Panc1 (cell line): Measurements from ENCODE around the gene CTBP1. TPM values are rescaled to one million over a fixed set of nuclear protein-coding genes. Genes with fewer than 3 reads are reported as not detected.

Source experiments
- ATAC-seq: fragments of 200-7000 bp; cut with Tn5 transposase; 2 replicates; pipeline ENCODE4 v1.9.1; 2020; ENCODE audit warnings: mild to moderate bottlenecking, moderate library complexity
- BruUV-seq: library from RNA; stranded (reverse); fragments of 400-500 nt; replicated peaks from 2 replicates; lab custom pipeline; 2021; lab: Mats Ljungman, UMichigan
- CTCF ChIA-PET: fragments of 300-600 bp; sonication (Branson Sonifier 250); formaldehyde crosslinking; loops from one replicate; lab custom pipeline; 2022; ENCODE audit warnings: antibody characterized with exemption; lab: Charles Lee
- POLR2A ChIA-PET: fragments of 300-600 bp; sonication (Branson Sonifier 250); formaldehyde crosslinking; loops from one replicate; lab custom pipeline; 2022; ENCODE audit warnings: antibody characterized with exemption; lab: Charles Lee
- DNase-seq: peaks from one replicate; pipeline ENCODE4 v3.0.0-alpha.2; 2010; ENCODE audit warnings: low read depth, low spot score
- H3K27ac ChIP-seq: 2 replicates; pipeline ENCODE4 v1.5.1; 2011; ENCODE audit warnings: mild to moderate bottlenecking, low read length, inconsistent platforms
- H3K27me3 ChIP-seq: fragments of 200-500 bp; sonication (Bioruptor generic); 2 replicates; pipeline ENCODE4 v1.6.0; 2014; ENCODE audit warnings: low read length, inconsistent platforms; ENCODE audit not compliant: control insufficient read depth, insufficient read depth
- H3K36me3 ChIP-seq: fragments of 200-500 bp; sonication (Bioruptor generic); 2 replicates; pipeline ENCODE4 v1.5.1; 2014; ENCODE audit warnings: inconsistent platforms, mild to moderate bottlenecking, low read length, moderate library complexity; ENCODE audit not compliant: control insufficient read depth, insufficient read depth
- H3K4me1 ChIP-seq: 2 replicates; pipeline ENCODE4 v1.5.1; 2011; ENCODE audit warnings: inconsistent platforms, mild to moderate bottlenecking, low read length, moderate library complexity; ENCODE audit not compliant: control insufficient read depth, insufficient read depth
- H3K4me3 ChIP-seq, 2 experiments: 2 replicates each; pipeline ENCODE4 v1.5.1; 2011 to 2012; ENCODE audit warnings: low read depth in 2 of 2, low read length in 2 of 2, mild to moderate bottlenecking in 2 of 2, inconsistent platforms in 1 of 2, moderate library complexity in 1 of 2
- H3K9me3 ChIP-seq: fragments of 200-500 bp; sonication (Bioruptor generic); 2 replicates; pipeline ENCODE4 v1.5.1; 2014; ENCODE audit warnings: low read depth, mild to moderate bottlenecking, inconsistent platforms, low read length, moderate library complexity; ENCODE audit not compliant: control insufficient read depth, insufficient read depth
- CTCF ChIP-seq: fragments of 450-650 bp; IDR thresholded peaks from 2 replicates; pipeline ENCODE4 v1.5.1; 2017; ENCODE audit warnings: mild to moderate bottlenecking
- POLR2AphosphoS5 ChIP-seq: IDR thresholded peaks from 2 replicates; pipeline ENCODE4 v1.6.1; 2012; ENCODE audit warnings: mild to moderate bottlenecking, low read depth, low read length, moderate library complexity
- REST ChIP-seq, 2 experiments: IDR thresholded peaks; 2 replicates each; pipeline ENCODE4 v1.6.1; 2011 to 2012; ENCODE audit warnings: low read depth in 2 of 2, control low read depth in 1 of 2, low read length in 1 of 2, mild to moderate bottlenecking in 1 of 2, moderate library complexity in 1 of 2; ENCODE audit not compliant: insufficient read depth in 1 of 2
- SIN3A ChIP-seq: IDR thresholded peaks from 2 replicates; pipeline ENCODE4 v1.6.1; 2012; ENCODE audit warnings: low read depth, mild to moderate bottlenecking, low read length, moderate library complexity, borderline replicate concordance; ENCODE audit not compliant: insufficient read depth
- TCF7L2 ChIP-seq: IDR thresholded peaks from 2 replicates; pipeline ENCODE4 v1.6.1; 2011; ENCODE audit warnings: mild to moderate bottlenecking, low read depth, low read length, inconsistent platforms
- in situ Hi-C: cut with HindIII; loops from 2 replicates; pipeline ENCODE4 v1.10.0; 2016; ENCODE audit warnings: low sequenced_read_pairs, low pct_unique_long_range_greater_than_20kb
- intact Hi-C: fragments of 100-400 bp; cut with micrococcal nuclease; formaldehyde crosslinking; loops from one replicate; pipeline ENCODE4 v1.10.0; 2022; ENCODE audit not compliant: unreplicated experiment
- total RNA-seq: library from RNA; stranded (reverse); gene quantifications from one replicate; pipeline ENCODE4 v1.2.1, GENCODE V29; 2021; ENCODE audit not compliant: unreplicated experiment

The CTBP1 gene
- total RNA-seq, 1 experiment from 2014 or later, result 157 TPM

- intact Hi-C loops, result no loop called here
- Histone ChIP-seq H3K27me3 (no peaks in the 10 kb centered on the region), H3K4me1 (peaks cover 13% of the 10 kb centered on the region), H3K9me3 (peaks cover 7% of the 10 kb centered on the region; the same call in 1 of the 2 replicates), H3K27ac (no peak overlapping the region), H3K4me3 (no peak overlapping the region), H3K36me3 (peaks cover 2% of the 10 kb centered on the region; the same call in 1 of the 2 replicates)
- ATAC-seq, result no peak
- TF ChIP-seq TCF7L2 (no peak), REST (IDR thresholded peaks at IDR 0.05; ENCODE audit: insufficient read depth in 1 of 2, low read depth in 2 of 2, low read length in 1 of 2) (no peak), SIN3A (no peak), POLR2AphosphoS5 (no peak), CTCF (no peak)
- CTCF ChIA-PET, result no interaction called here
- no peak for DNase-seq
- POLR2A ChIA-PET, result no interaction called here
- no TSS peak for BruUV-seq
- in situ Hi-C loops, result no loop called here
Observed at GRCh38 chr4:1245481-1246051, 3.4 kb downstream of the CTBP1 start.

GRCh38 chr4:1244978-1245471 is 3.9 kb downstream of the CTBP1 start:
- CTCF ChIA-PET, result interaction anchor here (0.5 kb wide), 1 partner anchor 58 kb away, joined by 3 read pairs; no protein-coding TSS in a partner anchor
- intact Hi-C loops (no loop called here), in situ Hi-C loops (no loop called here)
- Histone ChIP-seq H3K9me3 (peaks cover 2% of the 10 kb centered on the region; the same call in 1 of the 2 replicates), H3K4me1 (peaks cover 13% of the 10 kb centered on the region), H3K36me3 (peaks cover 2% of the 10 kb centered on the region; the same call in 1 of the 2 replicates), H3K27ac (no peak overlapping the region), H3K4me3 (no peak overlapping the region), H3K27me3 (no peaks in the 10 kb centered on the region)
- POLR2A ChIA-PET, result no interaction called here
- no peak for DNase-seq
- TF ChIP-seq SIN3A (no peak), TCF7L2 (no peak), REST (IDR thresholded peaks at IDR 0.05; ENCODE audit: insufficient read depth in 1 of 2, low read depth in 2 of 2, low read length in 1 of 2) (no peak), CTCF (no peak), POLR2AphosphoS5 (no peak)
- ATAC-seq, result no peak
- BruUV-seq, result no TSS peak
